HG03354 (cell line): ENCODE data around the gene KCTD16.

Experiments
- ATAC-seq: cut with Tn5 transposase; IDR thresholded peaks from one replicate; pipeline ENCODE4 v1.9.1; 2021; ENCODE audit warnings: mild to moderate bottlenecking; ENCODE audit not compliant: unreplicated experiment, poor library complexity, severe bottlenecking

KCTD16 gene

GRCh38 chr5:144273232-144274027 lies 102.8 kb downstream of the KCTD16 start:
- peak; percentile 64 for ATAC-seq

DNA sequence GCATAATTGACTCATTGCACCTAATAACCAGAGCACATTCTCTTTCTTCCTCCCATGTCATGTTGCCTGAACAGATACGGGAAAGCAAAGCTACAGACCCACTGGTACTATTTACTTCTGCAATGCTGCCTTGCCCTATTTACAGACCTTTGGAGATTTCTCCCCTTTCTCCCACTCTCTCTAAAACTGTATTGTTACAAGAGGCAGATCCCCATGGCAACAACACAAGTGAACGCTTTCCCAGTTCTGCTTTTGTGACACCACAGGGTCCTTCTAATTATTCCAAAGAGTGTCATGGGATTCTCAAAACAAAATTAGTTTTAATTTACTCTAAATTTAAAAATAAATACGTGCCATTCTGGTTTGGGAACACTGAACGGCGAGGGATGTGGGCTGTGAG lies 104.7 kb downstream of the KCTD16 start:
- no peak for ATAC-seq

- no peak for ATAC-seq
Measured at GRCh38 chr5:144276034-144276822, 105.6 kb downstream of the KCTD16 start.

DNA sequence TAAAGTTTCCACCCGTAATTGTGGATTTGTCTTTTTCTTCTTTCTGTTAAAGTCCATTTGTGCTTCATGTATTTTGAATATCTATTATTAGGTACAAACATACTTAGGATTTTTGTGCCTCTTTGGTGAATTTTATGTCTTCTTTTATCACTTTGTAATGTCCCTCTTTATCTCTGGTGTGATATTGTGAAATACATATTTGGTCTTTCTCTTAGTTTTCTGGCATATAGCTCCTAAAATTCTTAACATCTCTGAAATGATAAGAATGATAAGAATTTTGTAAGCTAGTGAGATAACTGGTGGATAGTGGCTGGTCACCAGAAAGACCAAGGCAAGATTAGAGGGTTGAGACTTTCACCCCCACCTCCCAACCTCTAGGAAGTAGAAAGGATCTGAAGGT lies 111.1 kb downstream of the KCTD16 start:
- ATAC-seq: no peak

- ATAC-seq: no peak
Measured at GRCh38 chr5:144284036-144284435, 113.4 kb downstream of the KCTD16 start.

GRCh38 chr5:144284931-144285502 lies 114.3 kb downstream of the KCTD16 start:
- ATAC-seq: no peak

DNA sequence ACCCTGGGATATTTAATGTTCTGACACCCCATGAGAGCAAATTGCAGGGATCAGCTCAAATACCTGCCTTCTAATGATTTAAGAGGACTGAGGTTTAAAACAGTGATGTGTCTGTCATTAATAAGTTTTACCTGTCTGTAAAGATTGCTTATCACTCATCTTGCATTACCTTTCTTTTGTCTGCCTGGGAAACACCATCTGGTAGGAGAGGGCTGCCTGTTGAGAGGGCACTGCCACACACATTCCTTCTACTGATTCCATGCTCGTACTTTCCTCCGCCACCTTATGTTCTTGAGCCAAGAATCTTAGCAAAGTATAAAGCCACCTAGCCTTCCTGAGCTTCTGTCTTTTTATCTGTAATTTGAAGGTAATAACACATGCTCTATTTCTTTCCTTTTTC lies 118.6 kb downstream of the KCTD16 start:
- ATAC-seq: no peak

DNA sequence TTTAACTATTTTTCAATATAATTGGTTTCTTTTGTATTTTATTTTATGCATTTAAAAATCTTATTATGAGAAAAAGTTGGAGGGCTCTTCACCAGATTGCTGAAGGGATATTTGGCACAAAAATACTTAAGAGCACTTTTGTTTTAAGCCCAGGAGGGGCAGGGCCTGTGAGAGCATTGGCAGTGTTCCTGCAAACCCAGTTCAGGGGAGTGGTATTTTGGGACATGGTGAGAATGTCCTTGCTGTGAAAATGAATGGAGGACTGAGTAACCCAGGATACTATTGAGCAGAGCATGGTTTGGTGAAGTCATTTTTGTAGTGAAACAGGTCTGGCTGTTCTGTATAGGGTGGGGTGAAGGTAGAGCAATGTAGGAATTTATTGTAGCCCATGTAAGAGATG lies 121.4 kb downstream of the KCTD16 start:
- ATAC-seq: no peak

GRCh38 chr5:144295284-144295683 lies 124.6 kb downstream of the KCTD16 start:
- no peak for ATAC-seq

- no peak for ATAC-seq
Measured at GRCh38 chr5:144297081-144297480, 126.4 kb downstream of the KCTD16 start.

GRCh38 chr5:144298658-144299057 lies 128.0 kb downstream of the KCTD16 start:
- ATAC-seq: no peak

DNA sequence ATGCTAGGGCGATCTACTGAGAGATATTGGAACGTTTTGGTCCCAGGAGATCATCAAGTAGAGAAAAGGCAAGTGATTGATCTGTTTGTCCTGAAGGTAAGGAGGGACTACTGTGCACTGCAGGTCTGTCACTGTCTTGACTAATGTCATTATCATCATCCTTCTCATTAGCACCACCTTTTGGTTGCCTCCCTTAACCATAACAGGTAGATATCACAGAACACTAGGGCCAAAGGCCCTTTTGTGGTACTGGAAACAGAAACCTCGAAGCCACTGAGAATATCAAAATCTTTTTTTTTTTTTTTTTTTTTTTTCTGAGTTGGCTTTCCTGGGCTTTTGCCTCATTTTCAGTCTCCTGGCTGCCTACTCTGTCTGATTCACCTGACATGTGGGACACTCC lies 134.0 kb downstream of the KCTD16 start:
- peak; percentile 53 for ATAC-seq

DNA sequence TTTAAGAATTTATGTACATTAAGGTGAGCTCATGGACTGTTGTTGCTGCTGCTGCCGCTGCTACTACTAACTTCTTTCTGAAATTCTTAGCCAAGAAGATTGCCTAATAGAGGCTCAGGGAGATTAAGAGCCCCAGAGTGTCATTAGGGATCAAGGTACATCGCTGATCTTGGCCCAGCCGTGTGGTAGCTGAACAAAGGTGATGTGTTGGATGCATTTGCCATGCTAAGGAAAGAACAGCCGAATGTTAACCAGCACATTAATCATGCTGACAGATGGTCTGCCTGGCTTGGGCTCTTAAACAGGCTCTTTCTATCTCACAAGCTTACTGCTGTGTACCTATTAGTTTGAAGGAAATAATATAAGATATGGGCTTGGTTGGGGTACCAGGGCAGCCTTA lies 137.1 kb downstream of the KCTD16 start:
- no peak for ATAC-seq

GRCh38 chr5:144308174-144308573 lies 137.5 kb downstream of the KCTD16 start:
- no peak for ATAC-seq

DNA sequence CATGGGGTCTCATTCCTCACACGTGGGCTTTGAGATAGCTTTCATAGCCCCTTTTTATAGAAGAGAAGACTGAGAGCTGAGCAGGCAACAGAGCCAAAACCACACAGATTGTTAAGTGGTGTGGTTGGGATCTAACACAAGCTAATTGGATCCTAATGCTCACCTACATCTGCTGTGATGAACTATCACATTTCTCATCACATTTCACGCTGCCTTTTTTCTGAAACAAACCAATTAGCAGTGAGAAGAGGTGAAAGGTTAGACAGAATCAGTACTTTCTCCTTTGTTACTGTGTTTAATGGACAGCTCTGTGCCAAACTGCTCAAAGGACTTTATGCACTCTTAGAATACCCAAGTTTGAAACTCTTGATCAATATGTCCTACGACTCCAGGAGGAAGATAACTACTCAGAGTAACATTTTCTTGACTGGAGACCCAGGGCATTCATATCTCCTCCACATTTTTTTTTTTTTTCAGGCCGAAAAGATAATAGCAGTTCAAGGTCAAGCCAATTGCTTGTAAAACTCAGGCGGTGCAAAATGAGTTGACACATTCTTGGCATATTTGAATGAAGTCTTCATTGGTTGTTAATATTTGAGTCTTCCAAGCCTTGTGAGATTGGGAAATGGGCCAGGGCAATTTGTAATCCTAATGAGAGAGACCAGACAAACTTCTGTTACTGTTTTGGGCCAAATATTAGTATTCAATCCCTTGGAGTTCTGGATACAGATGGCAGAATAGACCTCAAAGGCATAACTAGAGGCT lies 138.4 kb downstream of the KCTD16 start:
- ATAC-seq: no peak

GRCh38 chr5:144310621-144311020 lies 139.9 kb downstream of the KCTD16 start:
- no peak for ATAC-seq

- ATAC-seq: no peak
Measured at GRCh38 chr5:144313147-144313726, 142.6 kb downstream of the KCTD16 start.

- no peak for ATAC-seq
Measured at GRCh38 chr5:144315026-144315425, 144.4 kb downstream of the KCTD16 start.

GRCh38 chr5:144315994-144316634 lies 145.4 kb downstream of the KCTD16 start:
- no peak for ATAC-seq
